T-helper 2 cell treated with Interferon-gamma antibody and Interleukin-4, amounts not matched to agents 5 μg/mL and 100 μg/mL, for 36 hours (primary cell): ENCODE results near the gene TMEM225.

ENCODE experiments used
- DNase-seq: peaks from one replicate; pipeline ENCODE4 v3.0.0; 2021; ENCODE audit warnings: low spot score
- H3K27ac Mint-ChIP-seq: one replicate; pipeline ENCODE4 v1.8.0; 2021; ENCODE audit warnings: mild to moderate bottlenecking, mixed read lengths
- H3K27me3 Mint-ChIP-seq: one replicate; pipeline ENCODE4 v1.8.0; 2021; ENCODE audit warnings: low read depth, mixed read lengths
- H3K36me3 Mint-ChIP-seq: one replicate; pipeline ENCODE4 v1.8.0; 2021; ENCODE audit warnings: low read depth, mixed read lengths
- H3K4me1 Mint-ChIP-seq: one replicate; pipeline ENCODE4 v1.8.0; 2021; ENCODE audit warnings: low read depth, mixed read lengths
- H3K4me3 Mint-ChIP-seq: one replicate; pipeline ENCODE4 v1.8.0; 2022; ENCODE audit warnings: mild to moderate bottlenecking, moderate library complexity, mixed read lengths
- H3K9me3 Mint-ChIP-seq: one replicate; pipeline ENCODE4 v1.8.0; 2021; ENCODE audit warnings: mixed read lengths

Gene TMEM225

DNA sequence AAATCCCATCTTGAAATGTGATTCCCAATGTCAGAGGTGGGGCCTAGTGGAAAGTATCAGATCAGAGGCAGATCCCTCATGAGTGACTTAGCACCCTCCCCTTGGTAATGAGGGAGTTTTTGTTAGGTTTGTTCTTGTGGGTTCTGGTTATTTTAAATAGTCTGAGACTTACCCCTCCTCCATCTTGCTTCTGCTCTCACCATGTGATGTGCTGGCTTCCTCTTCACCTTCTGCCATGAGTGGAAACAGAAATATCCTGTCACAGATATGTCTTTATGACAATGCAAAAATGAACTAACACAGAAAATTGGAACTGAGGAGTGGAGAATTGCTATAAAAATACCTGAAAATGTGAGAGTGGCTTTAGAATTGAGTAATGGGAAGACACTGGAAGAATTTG is 33.1 kb downstream of the TMEM225 start:
- H3K27me3 Mint-ChIP-seq, result peaks cover 5% of the 10 kb centered on the region
- H3K36me3 Mint-ChIP-seq, result no peaks in the 10 kb centered on the region
- H3K4me3 Mint-ChIP-seq, result no peak overlapping the region
- no peaks in the 10 kb centered on the region for H3K9me3 Mint-ChIP-seq
- no peaks in the 10 kb centered on the region for H3K4me1 Mint-ChIP-seq
- no peak overlapping the region for H3K27ac Mint-ChIP-seq
- DNase-seq, result no peak

DNA sequence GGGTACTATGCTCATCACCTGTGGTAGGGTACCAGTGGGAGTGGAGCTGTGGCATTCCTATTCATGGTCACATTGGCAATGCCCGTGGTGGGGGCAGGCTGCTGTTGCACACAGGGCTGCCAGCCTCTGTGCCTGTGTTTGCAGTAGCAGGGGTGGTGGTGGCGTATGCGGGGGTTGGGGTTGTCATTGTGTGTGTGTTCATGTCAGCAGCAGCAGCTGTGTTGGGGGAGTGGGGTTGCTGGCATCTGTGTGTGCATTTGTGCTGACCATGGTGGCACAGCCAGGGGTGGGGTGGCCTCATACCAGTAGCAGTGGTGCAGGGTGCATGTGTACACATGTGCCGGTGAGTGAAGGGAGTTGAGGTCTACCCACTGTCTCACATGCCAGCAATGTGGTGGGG is 34.4 kb downstream of the TMEM225 start:
- H3K4me3 Mint-ChIP-seq, result no peak overlapping the region

DNA sequence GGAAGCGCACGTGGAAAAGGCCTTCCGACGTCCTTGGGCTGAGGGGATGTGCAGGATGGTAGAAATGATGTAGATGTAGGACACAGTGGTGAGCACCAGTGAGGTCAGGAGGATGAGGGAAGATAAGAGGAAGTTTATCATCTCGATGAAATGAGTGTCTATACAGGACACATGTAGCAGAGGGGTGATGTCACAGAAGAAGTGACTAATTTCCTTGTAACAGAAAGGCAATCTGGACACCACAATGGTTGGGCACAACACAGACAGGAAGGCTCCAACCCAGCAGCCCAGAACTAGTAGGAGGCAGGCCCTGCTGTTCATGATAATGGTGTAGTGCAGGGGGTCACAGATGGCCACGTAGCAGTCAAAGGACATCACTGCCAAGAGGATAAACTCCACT is 44.3 kb downstream of the TMEM225 start:
- peaks cover 5% of the 10 kb centered on the region for H3K4me1 Mint-ChIP-seq
- H3K36me3 Mint-ChIP-seq, result no peaks in the 10 kb centered on the region
- no peak overlapping the region for H3K4me3 Mint-ChIP-seq
- H3K9me3 Mint-ChIP-seq, result no peaks in the 10 kb centered on the region
- DNase-seq, result peak; percentile 17
- no peak overlapping the region for H3K27ac Mint-ChIP-seq
- H3K27me3 Mint-ChIP-seq, result no peaks in the 10 kb centered on the region

More for the DNA sequence above, 34.4 kb downstream of the TMEM225 start:
- no peak for DNase-seq
- Mint-ChIP-seq H3K27me3 (peaks cover 8% of the 10 kb centered on the region), H3K4me1 (no peaks in the 10 kb centered on the region), H3K9me3 (no peaks in the 10 kb centered on the region), H3K27ac (no peak overlapping the region), H3K36me3 (no peaks in the 10 kb centered on the region)

DNA sequence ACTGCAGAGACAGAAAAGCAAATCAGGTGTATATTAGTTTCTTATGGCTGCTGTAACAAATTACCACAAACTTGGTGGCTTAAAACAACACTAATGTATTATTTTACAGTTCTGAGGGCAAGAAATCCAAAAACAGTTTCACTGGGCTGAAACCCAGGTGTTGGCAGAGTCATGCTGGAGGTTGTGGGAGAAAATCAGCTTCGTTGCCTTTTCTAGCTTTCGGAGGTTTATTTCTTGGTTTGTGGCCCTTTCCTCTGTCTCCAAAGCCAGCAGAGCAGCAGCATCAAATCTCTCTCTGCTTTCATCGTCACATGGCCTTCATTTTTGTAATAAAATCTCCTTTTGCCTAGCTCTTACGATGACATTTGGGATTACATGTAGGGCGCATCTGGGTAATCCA is 46.3 kb downstream of the TMEM225 start:
- no peaks in the 10 kb centered on the region for H3K27me3 Mint-ChIP-seq
- H3K36me3 Mint-ChIP-seq, result no peaks in the 10 kb centered on the region
- no peaks in the 10 kb centered on the region for H3K9me3 Mint-ChIP-seq
- no peak for DNase-seq
- H3K4me1 Mint-ChIP-seq, result peaks cover 5% of the 10 kb centered on the region
- H3K4me3 Mint-ChIP-seq, result no peak overlapping the region
- no peak overlapping the region for H3K27ac Mint-ChIP-seq

DNA sequence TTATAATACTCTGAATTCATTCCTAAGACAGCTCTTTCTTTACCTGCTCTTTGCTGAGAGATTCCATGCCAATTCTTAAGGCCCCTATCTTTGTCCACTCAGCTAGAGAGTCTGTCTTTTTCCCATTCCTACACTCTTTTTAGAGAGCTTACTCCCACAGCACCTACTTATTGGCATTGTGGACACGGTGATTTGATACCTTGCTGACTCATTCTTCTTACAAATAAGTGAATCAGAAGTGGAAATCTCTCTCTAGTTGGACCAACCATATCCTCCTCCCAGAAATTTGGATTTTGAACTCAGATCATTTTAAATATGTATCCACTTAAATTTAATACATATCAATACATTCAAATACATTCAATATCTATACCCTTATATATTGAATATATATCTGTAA is 46.8 kb downstream of the TMEM225 start:
- Mint-ChIP-seq H3K36me3 (no peaks in the 10 kb centered on the region), H3K27ac (no peak overlapping the region), H3K4me1 (peaks cover 5% of the 10 kb centered on the region), H3K9me3 (no peaks in the 10 kb centered on the region), H3K4me3 (no peak overlapping the region), H3K27me3 (no peaks in the 10 kb centered on the region)
- no peak for DNase-seq

DNA sequence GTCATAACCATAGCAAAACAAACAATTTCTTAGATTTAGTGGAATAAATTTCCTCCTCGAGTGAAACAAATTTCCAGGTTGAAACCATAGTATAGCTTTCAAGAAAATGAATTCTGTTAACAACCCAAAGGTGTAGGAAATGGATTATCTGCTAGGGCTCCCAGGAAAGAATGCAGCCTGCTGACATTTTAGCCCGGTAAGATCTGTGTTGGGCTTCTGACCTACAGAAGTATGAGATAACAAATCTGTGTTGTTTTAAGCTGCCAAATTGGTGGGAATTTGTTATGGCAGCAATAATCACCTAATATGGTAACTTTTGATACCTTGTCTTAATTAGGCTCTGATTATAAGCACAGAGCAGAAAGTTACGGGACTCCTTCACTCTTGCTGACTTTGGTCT is 47.3 kb downstream of the TMEM225 start:
- no peak for DNase-seq
- Mint-ChIP-seq H3K27me3 (no peaks in the 10 kb centered on the region), H3K4me1 (peaks cover 5% of the 10 kb centered on the region), H3K36me3 (no peaks in the 10 kb centered on the region), H3K4me3 (no peak overlapping the region), H3K27ac (no peak overlapping the region), H3K9me3 (no peaks in the 10 kb centered on the region)

DNA sequence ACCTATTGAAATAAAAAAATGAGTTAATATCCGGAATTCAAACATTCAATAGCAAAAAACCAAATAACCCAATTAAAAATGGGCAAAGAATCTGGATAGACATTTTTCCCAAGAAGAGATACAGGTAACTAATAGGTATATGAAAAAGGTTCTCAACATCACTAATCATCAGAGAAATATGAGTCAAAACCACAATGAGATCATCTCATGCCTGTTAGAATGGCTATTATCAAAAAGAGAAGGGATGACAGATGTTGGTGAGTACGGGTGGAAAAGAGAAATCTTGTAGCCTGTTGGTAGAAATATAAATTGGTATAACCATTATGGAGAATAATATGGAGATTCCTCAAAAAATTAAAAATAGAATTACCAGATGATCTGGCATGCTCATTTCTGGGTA is 52.4 kb downstream of the TMEM225 start:
- Mint-ChIP-seq H3K9me3 (no peaks in the 10 kb centered on the region), H3K27ac (no peak overlapping the region), H3K4me3 (no peak overlapping the region), H3K4me1 (no peaks in the 10 kb centered on the region), H3K27me3 (no peaks in the 10 kb centered on the region), H3K36me3 (no peaks in the 10 kb centered on the region)
- no peak for DNase-seq
